CD4-positive, alpha-beta T cell treated with Interleukin-15 for 1 hour (primary cell): Measurements from ENCODE around the gene PCYT2.

Experiments used
- DNase-seq: peaks from one replicate; pipeline ENCODE4 v3.0.0-alpha.2; 2020

PCYT2 gene

DNA sequence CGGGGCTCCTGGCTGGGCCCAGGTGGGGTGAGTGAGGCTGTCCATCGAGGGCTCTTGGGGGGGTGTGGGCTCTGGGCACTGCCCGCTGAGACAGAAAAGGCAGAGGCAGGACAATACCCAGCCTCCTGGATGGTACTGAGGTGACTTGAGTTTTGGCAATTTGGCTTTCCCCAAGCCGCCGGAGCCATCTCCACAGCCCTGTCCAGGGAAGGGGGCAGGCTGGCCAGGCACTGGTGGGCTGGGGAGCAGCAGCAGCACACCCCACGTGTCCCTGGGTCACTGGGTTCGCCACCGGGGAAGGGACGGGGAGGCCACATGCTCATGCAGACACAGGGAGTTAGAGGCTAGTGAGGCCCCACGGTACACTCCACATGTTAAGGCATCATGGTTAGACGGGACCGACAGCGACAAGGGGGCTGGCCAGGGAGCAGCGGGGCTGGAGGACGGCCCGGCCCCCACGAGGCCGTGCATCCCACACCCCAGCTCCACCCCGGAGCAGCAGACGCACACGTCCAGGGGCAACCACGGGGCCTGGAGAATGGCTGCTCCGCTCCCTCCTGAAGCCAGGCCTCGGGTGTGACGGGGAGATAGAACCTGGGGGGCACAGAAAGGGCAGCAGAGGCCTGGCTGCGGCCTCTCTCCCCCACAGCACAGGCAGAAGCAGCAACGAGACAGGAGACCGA lies 43.1 kb downstream of the PCYT2 start:
- DNase-seq: no peak

DNA sequence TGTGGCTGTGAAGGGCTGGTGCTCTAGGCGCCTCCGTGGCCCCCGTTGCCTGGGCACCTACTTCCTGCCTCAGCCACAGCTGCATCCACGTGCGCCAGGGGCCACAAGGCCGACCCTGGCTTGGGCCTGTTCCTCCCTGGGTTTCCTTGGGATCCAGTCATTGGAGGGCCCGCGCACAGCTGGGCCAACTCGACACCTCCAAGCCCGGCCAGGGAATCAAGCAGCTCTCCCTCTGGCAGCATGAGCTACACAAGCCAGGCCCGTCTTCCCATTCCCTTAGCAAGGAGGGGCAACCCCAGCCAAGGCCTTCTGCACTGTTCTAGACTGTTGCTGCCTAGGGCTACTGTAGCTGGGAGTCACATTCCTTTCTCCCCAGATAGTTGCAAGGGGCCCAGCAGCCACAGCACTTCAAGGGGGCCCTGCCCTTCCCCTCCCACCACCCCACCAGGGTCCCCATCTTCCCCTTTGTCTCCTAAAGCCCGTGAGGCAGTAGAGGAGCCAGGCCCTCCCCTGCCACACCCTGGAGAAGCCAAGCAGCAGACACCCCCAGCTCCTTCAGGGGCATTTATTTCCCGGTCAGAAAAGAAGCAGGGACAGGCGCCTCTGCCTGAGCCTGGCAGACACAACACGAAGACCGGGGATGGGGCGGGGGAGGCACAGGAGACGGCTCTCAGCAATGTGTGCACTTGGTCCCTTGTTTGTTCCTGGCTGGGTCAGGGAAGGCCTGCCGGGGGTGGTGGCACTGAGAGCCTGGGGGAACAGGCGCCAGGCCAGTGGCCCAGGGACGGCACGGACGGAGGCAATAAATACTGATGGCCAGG lies 43.8 kb downstream of the PCYT2 start:
- DNase-seq: no peak

DNA sequence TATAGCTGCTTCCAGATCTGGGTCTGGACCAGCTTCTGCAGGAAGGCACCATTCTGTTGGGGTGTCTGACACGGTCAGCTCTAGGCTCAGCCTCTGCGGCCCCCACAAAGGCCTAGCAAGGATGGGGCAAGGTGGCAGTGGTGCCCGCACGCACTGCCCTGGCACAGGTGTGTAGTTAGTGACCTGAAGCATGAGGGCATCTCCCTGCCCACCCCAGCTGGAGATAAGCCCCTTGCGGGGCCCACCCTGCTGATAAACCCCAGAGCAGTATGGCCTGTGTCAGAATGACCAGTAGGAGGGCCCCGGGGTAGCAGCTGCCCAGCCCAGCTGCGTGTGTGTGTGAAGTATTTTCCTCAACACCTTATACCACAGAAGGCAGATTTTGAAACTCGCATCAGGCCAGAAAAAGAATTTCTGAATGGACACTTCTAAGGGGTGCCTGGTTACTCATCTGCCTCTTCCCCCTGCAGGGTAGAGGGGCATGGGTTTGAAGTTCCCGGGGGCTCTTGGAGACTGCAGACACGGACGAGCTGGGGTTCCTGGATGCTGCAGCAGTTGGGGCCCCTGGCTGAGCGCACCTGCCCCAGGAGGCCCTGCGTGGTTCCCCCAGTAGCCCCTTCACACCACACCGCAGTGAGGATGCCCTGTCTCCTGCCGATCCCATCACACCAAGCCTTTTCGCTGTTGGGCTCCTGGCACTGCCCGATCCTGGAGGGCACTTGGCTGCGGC lies 44.6 kb downstream of the PCYT2 start:
- no peak for DNase-seq

DNA sequence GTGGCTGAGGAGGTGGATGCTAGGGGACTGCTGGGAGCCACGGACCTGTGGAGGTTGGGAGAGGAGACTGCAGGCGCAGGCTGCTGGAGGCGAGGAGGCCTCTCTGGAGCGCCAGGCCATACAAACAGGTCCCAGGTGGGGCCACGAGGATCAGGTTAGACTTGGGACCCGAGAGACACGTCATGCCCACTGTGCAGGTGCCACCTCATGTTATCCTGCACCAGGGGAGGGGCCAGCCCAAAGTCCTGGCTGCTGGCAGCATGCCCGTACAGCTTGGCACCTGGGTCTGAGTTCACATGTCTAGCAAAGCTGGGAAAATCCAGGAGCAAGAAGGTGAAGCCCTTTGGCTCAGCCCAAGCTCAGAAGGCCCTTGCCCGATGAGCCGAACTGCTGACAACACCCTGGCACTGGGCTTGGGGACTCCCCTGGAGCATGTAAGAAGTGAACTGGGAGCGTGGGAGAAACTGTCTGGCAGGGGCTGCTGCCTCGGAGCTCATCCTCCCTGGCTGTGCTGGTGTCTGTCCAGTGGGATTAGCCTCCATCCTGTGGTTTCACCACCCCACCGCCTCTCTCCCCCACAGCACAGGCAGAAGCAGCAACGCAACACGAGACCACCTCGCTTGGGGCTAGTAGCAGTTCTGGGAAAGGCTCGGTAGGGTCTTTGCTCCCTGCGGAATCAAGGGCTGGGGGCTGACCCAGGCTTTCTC lies 45.3 kb downstream of the PCYT2 start:
- no peak for DNase-seq

DNA sequence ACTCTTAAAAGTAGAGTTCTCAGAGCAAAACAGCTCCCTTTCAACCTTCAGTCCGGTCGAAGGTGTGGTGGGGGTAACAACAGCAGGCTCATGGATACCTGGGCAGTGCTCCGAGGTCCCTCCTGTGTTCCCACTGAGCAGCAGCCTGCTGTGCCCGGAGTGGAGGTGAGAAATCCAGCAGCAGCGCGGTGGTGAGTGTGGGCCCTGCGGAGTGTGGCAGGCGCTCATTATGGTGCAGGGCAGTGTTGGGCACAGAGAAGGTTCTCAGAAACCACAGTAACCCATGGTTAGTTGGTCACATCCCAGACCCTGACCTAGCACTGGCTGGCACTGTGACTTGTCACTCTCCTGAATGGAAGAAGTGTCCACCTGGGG lies 45.9 kb downstream of the PCYT2 start:
- no peak for DNase-seq

DNA sequence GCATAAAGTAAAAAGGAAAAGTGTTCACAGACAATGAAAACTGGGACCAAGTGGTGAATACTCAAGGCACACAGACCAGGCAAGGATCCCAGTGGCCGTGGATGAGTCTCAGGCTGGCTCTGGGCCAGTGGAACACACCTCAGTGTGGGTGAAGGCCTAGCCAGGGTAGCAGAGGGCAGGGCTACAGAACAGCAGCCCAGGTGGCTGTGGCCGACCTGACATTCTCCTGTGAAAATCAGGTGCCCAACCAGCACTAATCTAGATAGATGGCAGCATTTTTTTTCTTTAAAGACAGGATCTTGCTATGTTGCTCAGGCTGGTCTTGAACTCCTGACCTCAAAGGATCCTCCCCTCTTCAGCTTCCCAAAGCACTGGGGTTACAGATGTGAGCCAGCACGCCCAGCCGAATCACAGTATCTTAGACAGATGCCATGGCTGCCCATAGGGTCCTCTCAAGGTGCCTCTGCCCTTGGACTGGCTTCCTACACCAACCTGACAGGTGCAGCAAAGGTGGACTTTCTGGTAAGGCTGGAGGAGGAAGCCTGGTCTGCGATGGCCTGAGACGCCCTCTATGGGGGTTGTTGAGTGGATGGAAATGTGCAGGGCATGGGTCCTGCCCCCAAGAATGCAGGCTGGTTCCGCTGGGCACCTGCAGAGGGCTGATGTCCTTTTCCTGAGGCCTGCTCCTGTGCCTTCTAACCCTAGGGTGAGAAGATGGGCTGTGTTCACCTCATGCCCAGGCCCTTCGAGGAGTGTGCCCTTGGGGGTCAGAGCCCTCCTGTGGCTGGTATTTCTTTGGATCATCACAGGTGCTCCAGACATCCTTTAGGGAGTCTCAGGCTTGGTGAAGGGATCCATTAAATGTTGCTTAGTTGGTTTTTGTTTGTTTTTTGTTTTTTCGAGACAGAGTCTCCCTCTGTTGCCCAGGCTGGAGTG lies 47.1 kb downstream of the PCYT2 start:
- no peak for DNase-seq

DNA sequence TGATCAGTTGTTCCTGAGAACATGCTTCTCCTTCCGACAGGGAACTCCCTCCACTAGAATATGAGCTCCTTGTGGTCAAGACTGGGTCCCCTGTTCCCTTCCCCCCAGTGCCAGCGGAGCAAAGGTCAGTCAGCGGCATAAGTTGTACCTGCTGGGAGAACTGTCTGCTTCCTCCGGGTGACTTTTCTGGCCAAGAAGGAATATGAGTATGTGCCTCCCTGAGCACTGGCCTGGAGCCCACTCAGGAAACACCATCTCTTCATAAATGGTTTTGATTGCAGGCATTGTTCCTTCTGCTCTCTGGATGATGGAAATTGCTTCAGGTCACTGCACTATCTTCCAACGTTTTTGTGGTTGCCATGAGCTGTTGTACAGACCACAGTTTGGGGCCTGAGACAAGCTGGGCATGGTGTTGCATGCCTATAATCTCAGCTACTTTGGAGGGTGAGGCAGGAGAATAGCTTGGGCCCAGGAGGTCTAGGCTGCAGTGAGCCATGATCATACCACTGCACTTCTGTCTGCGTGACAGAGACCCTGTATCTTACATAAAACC lies 48.0 kb downstream of the PCYT2 start:
- DNase-seq: no peak

DNA sequence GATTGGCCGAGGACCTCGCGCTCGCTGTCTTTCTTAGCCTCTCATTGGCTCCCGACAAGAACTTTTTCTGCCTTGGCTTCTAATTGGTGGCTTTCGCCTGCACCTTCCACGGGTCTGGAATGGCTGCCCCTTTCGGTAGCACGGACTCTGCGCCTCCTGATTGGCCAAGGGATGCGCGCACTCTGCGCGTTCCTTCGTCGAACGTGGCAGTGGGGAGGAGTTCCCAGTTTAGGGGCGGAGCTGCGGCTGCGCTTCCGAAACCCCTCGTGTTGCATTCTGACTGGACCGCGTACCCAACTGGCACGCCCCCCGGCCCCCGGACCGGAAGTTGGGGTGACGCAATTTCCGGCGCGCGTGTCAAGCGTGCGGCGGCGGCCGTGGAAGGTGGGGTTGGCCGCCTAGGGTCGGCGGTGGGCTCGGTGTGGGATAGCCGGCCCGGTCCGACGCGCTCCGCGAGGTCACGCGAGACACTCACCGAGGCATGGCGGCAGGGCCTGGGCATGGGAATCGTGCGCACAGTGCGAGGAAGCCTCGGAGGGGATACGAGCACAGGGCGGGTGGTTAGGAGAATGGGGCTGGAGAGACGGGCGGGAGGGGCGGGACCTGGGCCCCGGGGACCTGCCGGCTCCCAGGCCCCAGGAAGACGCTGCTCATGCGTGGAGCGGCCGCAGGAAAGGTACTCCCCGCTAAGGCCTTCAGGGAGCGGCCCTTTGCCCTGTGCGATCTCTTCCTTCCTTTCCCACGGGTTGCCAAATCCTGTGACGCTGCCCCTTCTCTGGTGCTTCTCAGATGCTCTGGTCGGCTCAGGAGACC lies 50.2 kb downstream of the PCYT2 start:
- DNase-seq: peak; percentile 100

DNA sequence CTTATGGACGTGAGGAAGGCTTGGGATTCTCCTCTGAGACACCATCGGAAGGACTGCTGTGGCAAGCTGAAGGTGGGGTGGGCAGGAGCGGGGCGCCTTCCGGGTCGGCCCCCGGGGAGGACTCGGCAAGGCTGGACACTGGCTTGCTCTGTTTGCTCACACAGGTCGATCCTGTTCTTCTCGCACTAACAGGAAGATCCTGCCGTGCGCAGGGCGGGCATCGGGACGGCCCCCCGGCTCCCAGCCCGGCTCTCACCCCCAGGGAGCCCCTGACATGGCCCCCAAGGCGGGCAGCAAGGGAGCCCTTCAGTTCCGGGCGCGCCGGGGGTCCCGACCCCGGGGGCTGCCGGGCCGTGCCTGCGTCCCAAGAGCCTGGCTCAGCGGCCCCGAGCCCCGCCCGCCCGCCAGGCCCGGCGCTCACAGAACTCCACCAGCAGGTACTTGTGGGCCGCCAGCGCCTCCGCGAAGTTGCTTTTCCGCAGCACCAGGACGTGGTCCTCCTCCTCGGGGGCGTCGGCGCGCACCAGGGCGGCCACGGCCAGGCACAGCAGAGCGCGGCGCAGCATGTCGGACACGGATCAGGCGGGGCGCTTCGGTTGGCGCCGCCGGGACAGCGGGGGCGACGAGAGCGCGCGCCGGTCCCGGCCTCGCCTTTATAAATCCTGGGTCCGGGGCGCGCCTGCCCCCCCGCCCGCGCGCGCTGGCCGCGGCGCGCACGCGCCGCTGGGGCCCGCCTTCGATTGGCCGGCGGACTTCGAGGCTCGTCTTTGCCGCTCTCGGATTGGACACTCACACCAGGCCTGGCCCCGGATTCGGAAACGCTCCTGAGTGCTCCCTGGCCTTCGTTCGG lies 51.1 kb downstream of the PCYT2 start, which contains the start of gene P4HB:
Gene P4HB, minus strand, starts transcription at position 630 of the 850 bp plus-strand sequence. Its CDS starts 64 bp downstream, at position 566.
- DNase-seq: no peak

DNA sequence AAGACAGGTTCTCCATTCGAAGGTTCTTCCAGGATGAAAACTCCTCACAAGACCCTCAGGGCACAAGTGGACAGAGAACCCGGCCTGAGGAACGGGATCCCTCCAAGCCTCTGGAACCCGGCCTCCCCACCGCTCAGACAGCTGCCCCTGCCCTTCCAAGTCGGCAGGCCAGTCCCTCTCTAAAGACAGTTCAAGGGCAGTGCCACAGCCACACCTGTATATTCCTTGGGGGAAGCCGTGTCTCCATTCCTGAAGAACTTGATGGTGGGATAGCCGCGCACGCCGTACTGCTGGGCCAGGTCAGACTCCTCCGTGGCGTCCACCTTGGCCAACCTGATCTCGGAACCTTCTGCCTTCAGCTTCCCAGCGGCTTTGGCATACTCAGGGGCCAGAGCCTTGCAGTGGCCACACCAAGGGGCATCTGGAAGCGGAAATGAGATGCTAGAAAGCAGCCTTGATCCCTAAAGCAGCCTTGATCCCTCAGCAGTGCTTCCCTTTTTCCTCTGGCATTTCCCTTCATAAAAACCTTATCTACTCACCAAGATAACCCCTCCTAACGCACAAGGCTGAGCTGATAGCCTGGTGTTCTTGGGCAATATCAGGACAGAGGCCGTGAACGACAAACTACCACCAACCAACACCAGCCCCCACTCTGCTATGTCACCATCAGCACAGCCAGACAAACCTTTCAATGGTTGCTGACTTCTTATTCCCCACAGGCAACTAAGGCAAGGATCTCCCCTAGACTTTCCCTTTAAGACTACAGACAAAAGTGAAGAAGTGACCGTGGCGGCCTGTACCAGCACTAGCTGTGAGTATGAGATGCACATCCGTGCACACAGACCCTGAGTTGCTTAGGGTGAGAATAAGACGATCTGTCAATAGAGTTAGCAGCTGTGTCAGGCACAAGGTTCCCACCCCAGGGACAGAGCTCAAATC lies 52.0 kb downstream of the PCYT2 start:
- DNase-seq: no peak

DNA sequence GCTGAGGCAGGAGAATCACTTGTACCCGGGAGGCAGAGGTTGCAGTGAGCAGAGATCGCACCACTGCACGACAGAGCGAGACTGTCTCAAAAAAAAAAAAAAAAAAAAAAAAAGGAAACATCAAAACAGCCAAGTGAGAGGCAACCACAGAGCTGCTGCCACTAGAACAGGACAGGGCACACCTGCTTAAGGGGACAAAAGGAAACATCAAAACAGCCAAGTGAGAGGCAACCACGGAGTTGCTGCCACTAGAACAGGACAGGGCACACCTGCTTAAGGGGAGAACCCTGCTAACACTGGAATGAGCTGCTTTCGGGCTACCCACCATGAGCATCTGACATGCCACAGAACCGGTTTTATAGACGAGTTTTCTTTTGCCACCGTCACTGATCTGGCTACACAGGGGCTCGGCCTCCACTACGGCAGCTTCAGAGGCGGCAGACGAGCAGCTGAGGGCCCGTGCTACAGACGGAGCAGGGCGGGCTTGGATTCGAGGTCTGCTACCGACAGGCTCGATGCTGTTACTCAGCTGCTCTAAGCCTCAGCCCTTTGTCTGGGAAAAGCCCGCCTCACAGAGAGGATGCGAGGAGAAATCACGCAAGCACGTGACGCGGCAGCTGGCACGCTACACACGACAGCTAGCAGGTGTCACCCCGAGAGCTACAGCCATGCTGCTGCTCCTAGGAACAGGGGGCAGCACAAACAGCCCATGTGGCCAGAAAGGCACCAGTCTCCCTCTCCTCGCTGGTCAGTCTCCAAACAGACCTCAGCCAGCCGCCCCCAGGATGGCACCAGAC lies 52.8 kb downstream of the PCYT2 start:
- DNase-seq: no peak

DNA sequence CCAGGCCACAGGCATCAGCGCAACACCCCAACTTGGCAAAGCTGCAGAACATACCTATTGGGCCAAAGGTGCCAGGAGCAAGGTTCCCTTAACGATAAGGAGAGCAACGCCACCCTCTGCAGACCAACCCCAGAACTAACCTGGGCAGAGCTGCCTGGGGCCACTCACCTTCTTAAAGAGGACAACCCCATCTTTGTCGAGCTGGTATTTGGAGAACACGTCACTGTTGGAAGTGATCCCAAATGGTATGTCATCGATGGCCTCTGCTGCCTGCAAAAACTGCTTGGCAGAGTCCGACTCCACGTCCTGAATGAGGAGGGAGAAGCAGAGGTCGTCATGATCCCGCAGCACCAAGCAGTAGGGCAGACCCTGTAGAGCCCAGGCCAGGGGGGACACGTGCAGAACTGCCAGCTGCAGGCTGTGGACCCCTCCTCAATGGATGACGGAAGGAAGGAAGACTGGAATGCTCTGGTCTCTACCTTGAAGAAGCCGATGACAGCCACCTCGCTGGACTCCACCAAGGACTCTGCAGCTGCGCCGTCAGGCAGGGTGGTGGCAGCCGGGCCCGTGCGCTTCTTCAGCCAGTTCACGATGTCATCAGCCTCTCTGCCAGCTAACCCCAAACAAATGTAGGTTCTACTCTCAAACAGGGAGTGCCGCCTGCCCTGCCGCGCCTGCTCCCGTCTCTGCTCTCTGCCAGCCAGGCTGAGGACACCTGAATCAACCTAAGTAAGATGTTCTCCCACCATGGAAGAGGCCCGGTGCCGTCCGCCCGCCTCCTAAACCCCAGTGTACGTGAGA lies 56.0 kb downstream of the PCYT2 start:
- no peak for DNase-seq

DNA sequence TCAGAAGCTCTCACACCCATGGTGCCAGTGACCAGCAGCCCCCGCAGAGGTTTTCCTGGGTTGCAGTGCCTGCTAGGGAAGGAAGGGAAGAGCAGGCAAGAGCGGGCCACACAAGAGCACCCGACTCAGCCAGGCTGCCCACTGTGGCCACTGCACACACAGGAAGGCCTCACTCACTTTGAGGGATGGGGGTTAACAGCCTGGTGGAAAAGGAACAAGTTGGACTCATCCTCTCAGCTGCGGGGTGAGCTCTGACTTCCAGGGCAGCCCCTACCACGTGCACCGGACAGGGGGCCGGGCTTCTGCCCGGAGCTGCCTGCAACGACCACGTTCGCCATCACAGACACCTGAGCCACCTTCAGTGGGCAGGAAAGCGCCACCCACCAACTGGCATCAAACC lies 59.0 kb downstream of the PCYT2 start:
- no peak for DNase-seq

DNA sequence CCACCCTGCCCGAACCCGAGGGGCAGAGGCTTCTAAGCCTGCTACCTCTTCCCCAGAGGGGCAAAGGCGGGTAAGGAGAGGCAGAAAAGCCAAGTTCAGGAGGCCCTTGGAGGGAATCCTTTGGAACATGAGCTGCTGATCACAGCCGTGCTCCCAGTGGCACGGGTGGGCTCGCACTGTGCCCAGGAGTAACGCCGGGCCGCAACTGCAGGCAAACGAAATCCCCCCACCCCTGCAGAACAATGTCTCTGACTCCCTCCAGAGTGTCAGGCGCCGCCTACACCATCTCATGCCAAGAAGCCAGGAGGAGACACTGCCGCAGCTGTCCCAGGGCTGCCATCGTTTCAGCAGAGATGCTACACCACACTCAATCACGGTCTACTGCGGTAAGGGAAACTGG lies 59.8 kb downstream of the PCYT2 start:
- DNase-seq: no peak
